Prostate gland (tissue), 2 donors: ENCODE measurements around the gene PLCH1. TPM values are rescaled to one million over a fixed set of nuclear protein-coding genes. Genes with fewer than 3 reads are reported as not detected.

Source experiments
- DNase-seq: peaks from one replicate; pipeline ENCODE4 v3.0.0-alpha.2; 2019; ENCODE audit warnings: low spot score
- H3K27ac ChIP-seq, 2 donors: fragments of 200-600 bp; sonication (generic); 2 replicates each; pipeline ENCODE4 v1.5.1; 2017 to 2019
- H3K27me3 ChIP-seq: fragments of 200-600 bp; sonication (generic); replicated peaks from 2 replicates; pipeline ENCODE4 v1.5.1; 2019; ENCODE audit not compliant: insufficient read depth
- H3K36me3 ChIP-seq, 2 donors: fragments of 200-600 bp; sonication (generic); 1 replicate in 1 of 2; 2 replicates in 1 of 2; pipeline versions ENCODE4 v1.5.1 to v1.8.1; 2017 to 2019
- H3K4me1 ChIP-seq: fragments of 200-600 bp; sonication (generic); replicated peaks from 2 replicates; pipeline ENCODE4 v1.5.1; 2019
- H3K4me3 ChIP-seq, 2 donors: fragments of 200-600 bp; sonication (generic); 2 replicates each; pipeline ENCODE4 v1.5.1; 2017 to 2019
- H3K9me3 ChIP-seq: fragments of 200-600 bp; sonication (generic); 2 replicates; pipeline ENCODE4 v1.5.1; 2017
- CTCF ChIP-seq, 4 experiments: fragments of 200-600 bp in 2 of 4; fragments of 450-650 bp in 2 of 4; sonication (generic) in 2 of 4; IDR thresholded peaks; 1 replicate in 3 of 4; 2 replicates in 1 of 4; pipeline ENCODE4 v1.5.1; 2016 to 2019; ENCODE audit warnings: antibody characterized with exemption in 4 of 4, mild to moderate bottlenecking in 2 of 4, moderate library complexity in 2 of 4
- POLR2A ChIP-seq: fragments of 450-650 bp; IDR thresholded peaks from one replicate; pipeline ENCODE4 v1.6.1; 2016; ENCODE audit warnings: antibody characterized with exemption, mild to moderate bottlenecking
- POLR2AphosphoS5 ChIP-seq: sonication (generic); formaldehyde crosslinking; IDR thresholded peaks from one replicate; pipeline ENCODE4 v1.6.1; 2017; ENCODE audit warnings: antibody characterized with exemption
- WGBS: methylation state at CpG from one replicate; pipeline ENCODE4 v1.1.5; 2018; 5-methylcytosine and 5-hydroxymethylcytosine counted together
- intact Hi-C: fragments of 100-400 bp; cut with DNase I; formaldehyde crosslinking; loops from one replicate; pipeline ENCODE4 v1.14.2; 2022
- total RNA-seq, 2 donors: library from RNA; depleted of rRNA; stranded (reverse); fragments of >200 nt; gene quantifications; one replicate each; pipeline ENCODE4 v1.1.0, GENCODE V29; 2016

Gene PLCH1
- total RNA-seq, 2 donors from 2014 or later: 0.64 to 12.2 TPM

- Histone ChIP-seq H3K4me3 (no peak overlapping the region), H3K36me3 (no peaks in the 10 kb centered on the region), H3K27ac (no peak overlapping the region), H3K9me3 (no peaks in the 10 kb centered on the region), H3K4me1 (no peaks in the 10 kb centered on the region), H3K27me3 (no peaks in the 10 kb centered on the region)
- DNase-seq: no peak
- TF ChIP-seq POLR2A (no peak), POLR2AphosphoS5 (no peak), CTCF (IDR thresholded peaks at IDR 0.05) (no peak)
- intact Hi-C loops: no loop called here
- WGBS: 59% methylated on average over 3 of the region's 3 CpGs
These were observed 295.1 kb downstream of the PLCH1 start for GRCh38 chr3:155449613-155450267.

GRCh38 chr3:155448531-155448930 lies 296.3 kb downstream of the PLCH1 start:
- WGBS: 78% methylated on average over 3 of the region's 3 CpGs
- no peak for TF ChIP-seq CTCF (IDR thresholded peaks at IDR 0.05)
- no peak for TF ChIP-seq POLR2AphosphoS5
- no peak for TF ChIP-seq POLR2A
- Histone ChIP-seq H3K27ac (no peak overlapping the region), H3K4me3 (no peak overlapping the region), H3K36me3 (no peaks in the 10 kb centered on the region), H3K9me3 (no peaks in the 10 kb centered on the region), H3K4me1 (no peaks in the 10 kb centered on the region), H3K27me3 (no peaks in the 10 kb centered on the region)
- intact Hi-C loops: no loop called here
- DNase-seq: no peak

- no peaks in the 10 kb centered on the region for H3K9me3 ChIP-seq
- DNase-seq: no peak
- no peaks in the 10 kb centered on the region for H3K4me1 ChIP-seq
- H3K27ac ChIP-seq: no peak overlapping the region
- no peaks in the 10 kb centered on the region for H3K36me3 ChIP-seq
- intact Hi-C loops: no loop called here
- TF ChIP-seq CTCF (IDR thresholded peaks at IDR 0.05): no peak
- TF ChIP-seq POLR2AphosphoS5: no peak
- TF ChIP-seq POLR2A: no peak
- H3K4me3 ChIP-seq: no peak overlapping the region
- WGBS: 80% methylated on average over 2 of the region's 2 CpGs
- no peaks in the 10 kb centered on the region for H3K27me3 ChIP-seq
These were observed 298.5 kb downstream of the PLCH1 start for GRCh38 chr3:155446366-155446765.

- TF ChIP-seq POLR2A: no peak
- no peak for TF ChIP-seq CTCF (IDR thresholded peaks at IDR 0.05)
- TF ChIP-seq POLR2AphosphoS5: no peak
- intact Hi-C loops: no loop called here
- Histone ChIP-seq H3K4me3 (no peak overlapping the region), H3K27ac (no peak overlapping the region), H3K36me3 (no peaks in the 10 kb centered on the region), H3K27me3 (no peaks in the 10 kb centered on the region), H3K4me1 (no peaks in the 10 kb centered on the region), H3K9me3 (no peaks in the 10 kb centered on the region)
- no peak for DNase-seq
- WGBS: 97% methylated on average over 4 of the region's 4 CpGs
These were observed 300.1 kb downstream of the PLCH1 start for GRCh38 chr3:155444771-155445170.

- H3K4me1 ChIP-seq: no peaks in the 10 kb centered on the region
- no peak overlapping the region for H3K27ac ChIP-seq
- intact Hi-C loops: no loop called here
- DNase-seq: no peak
- no peaks in the 10 kb centered on the region for H3K36me3 ChIP-seq
- H3K27me3 ChIP-seq: no peaks in the 10 kb centered on the region
- no peak overlapping the region for H3K4me3 ChIP-seq
- TF ChIP-seq POLR2A (no peak), CTCF (IDR thresholded peaks at IDR 0.05) (no peak), POLR2AphosphoS5 (no peak)
- no peaks in the 10 kb centered on the region for H3K9me3 ChIP-seq
- 90% methylated on average over 1 of the region's 1 CpG for WGBS
These were observed 301.1 kb downstream of the PLCH1 start for GRCh38 chr3:155443815-155444214.
